T-helper 22 cell (primary cell): Measurements from ENCODE around the gene MYOM3.

Source experiments
- DNase-seq: peaks from one replicate; pipeline ENCODE4 v3.0.0-alpha.2; 2020; ENCODE audit warnings: low read depth

The MYOM3 gene

GRCh38 chr1:24114753-24115152, 2.8 kb upstream of the MYOM3 start:
- no peak for DNase-seq

GRCh38 chr1:24113641-24114033, 1.7 kb upstream of the MYOM3 start:
- DNase-seq, result no peak

- no peak for DNase-seq
These were observed 506 bp downstream of the MYOM3 start for GRCh38 chr1:24111262-24111995.

GRCh38 chr1:24110642-24111261, 1.2 kb downstream of the MYOM3 start:
- no peak for DNase-seq

DNA sequence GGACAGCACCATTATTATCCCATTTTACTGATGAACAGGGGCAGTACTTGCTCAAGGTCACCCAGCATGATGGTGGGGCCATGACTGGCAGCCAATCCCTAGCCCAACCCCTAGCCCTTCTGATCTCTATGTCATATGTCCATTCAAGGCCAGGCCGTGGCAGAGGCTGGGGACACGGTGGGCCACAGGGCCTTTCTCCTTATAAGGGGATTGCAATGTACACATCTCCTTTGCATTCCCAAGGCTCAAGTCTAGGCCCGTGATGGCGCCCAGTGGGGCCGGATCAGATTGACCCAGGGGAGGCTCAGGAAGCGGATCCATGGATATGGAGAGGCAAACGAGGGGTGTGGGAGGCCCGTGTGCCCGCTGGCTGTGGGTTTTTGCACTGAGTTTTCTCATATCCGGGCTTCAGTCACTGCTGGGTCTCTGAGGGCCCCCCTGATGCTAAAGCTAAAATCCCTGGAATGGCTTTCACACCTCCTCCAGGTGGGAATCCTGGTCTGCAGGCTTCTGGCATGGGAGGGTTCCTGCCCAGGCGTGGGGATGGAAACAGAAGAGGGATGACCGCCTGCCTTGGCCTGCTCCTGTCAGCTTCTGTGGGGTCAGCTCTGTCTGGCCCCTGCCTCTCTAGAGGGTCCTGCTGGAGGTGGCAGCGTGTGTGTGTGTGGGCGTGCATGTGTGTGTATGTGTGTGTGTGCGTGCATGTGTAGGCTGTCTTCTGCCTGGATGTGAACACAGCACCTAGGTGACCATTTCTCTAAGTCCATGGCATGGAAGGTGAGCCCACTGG, 2.1 kb downstream of the MYOM3 start:
- DNase-seq, result no peak

GRCh38 chr1:24109166-24109483, 2.8 kb downstream of the MYOM3 start:
- DNase-seq, result no peak

DNA sequence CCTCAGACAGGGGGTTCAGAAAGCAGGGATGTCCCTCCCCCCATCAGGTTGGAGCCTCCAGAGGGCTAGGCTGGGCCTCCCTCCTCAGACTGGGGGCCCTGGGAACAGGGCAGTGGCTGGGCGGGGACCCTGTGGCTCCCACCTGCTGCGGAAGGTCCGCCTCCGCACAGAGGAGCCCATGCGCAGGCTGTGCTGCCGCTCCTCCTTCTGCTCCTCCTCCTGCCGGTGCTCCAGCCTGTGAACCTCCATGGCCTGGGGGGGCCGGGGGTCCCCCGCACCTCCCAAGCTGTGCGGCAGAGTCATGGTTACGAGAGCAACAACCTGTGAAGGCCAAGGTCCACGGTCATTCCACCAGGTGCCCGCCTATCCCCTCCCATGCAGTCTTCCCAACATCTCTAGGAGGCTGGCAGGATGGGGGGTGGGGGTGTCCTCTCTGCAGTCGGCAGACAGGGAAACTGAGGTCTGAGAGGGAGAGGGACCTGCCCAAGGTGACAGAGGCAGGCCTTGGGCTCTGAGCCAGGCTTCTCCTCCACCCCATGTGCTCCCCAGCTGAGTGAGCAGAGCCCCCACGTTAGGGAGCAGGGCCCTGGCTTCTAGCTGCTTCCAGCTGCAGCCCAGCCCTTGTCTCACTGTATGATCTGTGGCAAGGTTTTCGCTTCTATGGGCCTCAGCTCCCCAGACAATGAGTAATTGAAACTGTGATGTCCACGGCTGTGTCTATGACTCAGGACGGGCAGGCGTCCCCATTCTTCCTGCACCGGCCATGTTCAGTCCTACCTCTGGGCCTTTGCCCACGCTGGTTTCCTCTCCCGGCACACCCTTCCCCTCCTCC, 3.4 kb downstream of the MYOM3 start:
- DNase-seq, result no peak

- DNase-seq, result no peak
These were observed 4.3 kb downstream of the MYOM3 start for GRCh38 chr1:24107462-24108138.

- DNase-seq, result no peak
These were observed 6.4 kb downstream of the MYOM3 start for GRCh38 chr1:24105368-24106160.

GRCh38 chr1:24104854-24105253, 7.1 kb downstream of the MYOM3 start:
- DNase-seq, result no peak

GRCh38 chr1:24103879-24104278, 8.1 kb downstream of the MYOM3 start:
- DNase-seq, result no peak

DNA sequence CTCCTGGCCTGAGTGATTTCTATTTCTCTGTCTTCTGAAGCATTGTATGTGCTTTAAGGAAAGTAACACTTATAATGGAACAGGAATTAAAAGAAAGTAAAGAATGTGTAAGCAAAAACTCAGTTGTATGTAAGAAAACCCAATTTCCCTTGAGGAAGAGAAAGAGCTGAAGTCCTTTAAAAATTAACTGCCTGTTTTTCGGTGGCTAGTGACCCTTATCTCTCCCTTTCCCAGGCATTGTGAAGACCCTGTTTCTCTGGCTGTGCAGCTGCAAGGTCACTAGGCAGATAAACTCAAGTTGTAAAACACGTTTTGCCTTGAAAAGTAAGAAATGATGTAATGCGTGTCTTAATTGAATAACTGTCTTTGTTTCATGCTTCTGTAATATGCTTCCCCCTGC, 8.5 kb downstream of the MYOM3 start:
- no peak for DNase-seq

- no peak for DNase-seq
These were observed 9.0 kb downstream of the MYOM3 start for GRCh38 chr1:24102961-24103360.

DNA sequence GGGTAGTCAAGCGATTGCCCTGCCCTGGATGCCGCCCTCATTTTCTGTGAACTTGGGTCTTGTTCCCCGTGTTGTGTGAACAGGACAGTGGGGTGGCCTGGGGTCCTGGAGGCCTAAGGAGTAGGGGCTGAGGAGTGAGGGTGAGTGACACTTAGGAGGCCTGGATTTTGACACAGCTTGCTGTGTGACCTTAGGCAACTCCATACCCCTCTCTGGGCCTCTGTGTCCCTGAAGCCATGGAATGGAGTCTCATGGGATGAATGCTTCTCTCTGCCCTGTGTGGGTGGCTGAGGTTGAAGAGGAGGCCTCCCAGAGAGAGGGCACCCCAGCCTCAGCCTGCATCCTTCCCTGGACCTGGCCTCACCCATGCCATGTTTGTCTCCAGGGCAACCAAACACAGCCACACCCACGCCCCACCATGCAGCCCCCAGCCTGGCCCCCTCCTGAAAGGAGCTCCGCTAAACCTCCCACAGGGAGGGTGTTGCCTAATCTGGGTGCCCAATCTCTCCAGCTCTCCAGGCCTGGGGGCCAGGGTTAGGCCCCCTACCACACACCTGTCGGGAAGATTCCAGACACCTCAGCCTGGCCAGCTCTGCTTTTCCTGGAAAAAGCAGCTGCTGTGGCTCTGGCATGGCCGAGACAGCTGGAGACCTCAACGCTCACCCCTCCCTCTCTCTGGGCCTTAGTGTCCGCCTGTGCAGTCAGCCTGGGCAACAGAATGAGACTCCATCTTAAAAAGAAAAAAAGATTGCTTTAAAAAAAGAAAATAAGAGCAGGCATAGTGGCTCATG, 9.9 kb downstream of the MYOM3 start:
- no peak for DNase-seq

DNA sequence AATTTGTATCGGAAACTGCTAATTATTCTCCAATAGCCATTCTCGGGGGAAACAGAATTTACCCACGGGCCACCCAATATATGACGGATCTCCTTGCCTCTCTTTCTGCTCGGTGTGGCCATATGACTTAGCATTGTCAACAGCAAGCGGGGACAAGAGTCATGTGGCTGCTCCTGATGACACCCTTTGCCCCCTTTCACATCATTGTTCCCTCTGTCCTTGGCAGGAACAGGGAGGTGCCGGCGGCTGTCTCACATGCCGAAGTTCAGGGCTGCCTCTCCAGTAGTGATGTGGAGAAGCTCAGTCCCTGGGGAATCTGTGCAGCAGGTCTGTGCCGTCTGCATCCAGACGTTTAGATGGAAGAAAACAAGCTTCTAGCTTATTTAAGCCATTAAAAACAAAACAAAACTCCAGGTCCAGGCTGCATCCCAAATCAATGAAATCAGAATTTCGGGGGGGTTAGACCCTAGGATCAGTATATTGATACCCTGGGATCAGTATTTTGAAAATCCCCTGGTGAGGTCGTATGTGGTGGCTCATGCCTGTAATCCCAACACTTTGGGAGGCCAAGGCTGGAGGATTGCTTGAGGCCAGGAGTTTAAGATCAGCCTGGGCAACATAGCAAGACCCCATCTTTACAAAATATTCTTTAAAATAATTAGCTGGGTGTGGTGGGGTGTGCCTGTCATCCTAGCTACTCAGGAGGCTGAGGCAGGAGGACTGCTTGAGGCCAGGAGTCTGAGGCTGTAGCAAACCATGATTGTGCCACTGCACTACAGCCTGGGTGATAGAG, 10.8 kb downstream of the MYOM3 start:
- no peak for DNase-seq

DNA sequence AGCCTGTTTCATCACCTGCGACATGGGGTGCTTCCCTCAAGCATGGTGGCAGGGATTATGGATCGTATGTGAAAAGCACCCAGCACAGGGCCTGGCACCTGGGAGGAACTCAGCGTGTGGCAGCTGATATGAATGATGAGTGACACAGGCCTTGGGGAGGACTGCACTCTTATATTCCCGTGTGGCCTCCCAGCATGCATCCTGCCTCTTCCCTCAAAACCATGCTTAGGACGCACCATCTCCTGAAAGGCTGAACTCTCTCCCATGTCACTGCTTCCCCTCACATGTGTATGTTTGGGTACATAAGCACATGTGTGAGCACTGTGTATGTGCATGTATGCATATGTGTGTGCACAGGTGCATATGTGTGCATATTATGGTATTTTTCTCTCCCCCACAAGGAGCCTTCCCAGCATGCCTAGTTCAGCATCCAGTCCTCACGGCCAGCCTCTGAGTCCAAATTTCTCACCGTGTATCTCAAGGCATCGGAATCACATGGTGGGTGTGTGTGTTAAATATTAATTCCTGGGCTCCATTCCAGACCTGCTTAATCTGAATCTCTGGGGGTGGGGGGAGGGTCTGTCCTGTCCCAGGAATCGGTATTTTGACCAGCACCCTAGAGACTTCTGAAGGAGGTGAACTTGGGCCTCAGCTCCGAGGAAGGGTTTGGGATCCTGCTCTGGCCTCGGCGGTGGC, 12.8 kb downstream of the MYOM3 start:
- DNase-seq, result no peak

DNA sequence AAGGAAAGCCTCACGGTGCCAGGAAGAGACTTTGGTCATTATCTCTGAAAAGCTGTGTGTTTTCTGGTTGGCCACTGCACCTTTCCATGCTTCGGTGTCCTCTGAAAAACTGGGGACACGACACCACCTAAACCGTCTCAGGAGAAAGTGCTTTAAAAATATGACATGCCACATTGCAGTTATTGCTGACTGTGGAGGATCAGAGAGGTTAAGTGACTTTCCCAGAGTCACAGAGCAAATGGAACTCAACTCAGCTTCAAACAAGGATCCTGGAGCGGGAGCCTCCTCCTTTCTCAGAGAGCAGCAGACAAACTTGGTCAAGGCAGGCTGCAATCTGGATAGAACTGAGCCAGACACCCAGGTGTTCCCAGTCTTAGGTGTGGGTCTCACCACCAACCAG, 13.8 kb downstream of the MYOM3 start:
- no peak for DNase-seq

GRCh38 chr1:24097663-24098062, 14.3 kb downstream of the MYOM3 start:
- no peak for DNase-seq

- no peak for DNase-seq
These were observed 15.2 kb downstream of the MYOM3 start for GRCh38 chr1:24096739-24097103.
